Measurements from ENCODE around the gene HGS.

The HGS gene

GRCh38 chr17:81686614-81687013 is 2.8 kb downstream of the HGS start:
- DNase-seq (ENCODE audit: low read depth): no peak

- DNase-seq (ENCODE audit: low read depth): no peak
These were observed 4.1 kb downstream of the HGS start for GRCh38 chr17:81687770-81688541.

GRCh38 chr17:81688616-81689015 is 4.8 kb downstream of the HGS start:
- no peak for DNase-seq (ENCODE audit: low read depth)

- no peak for DNase-seq (ENCODE audit: low read depth)
These were observed 6.3 kb downstream of the HGS start for GRCh38 chr17:81690066-81690465.

GRCh38 chr17:81690549-81690948 is 6.7 kb downstream of the HGS start:
- no peak for DNase-seq (ENCODE audit: low read depth)

- no peak for DNase-seq (ENCODE audit: low read depth)
These were observed 7.4 kb downstream of the HGS start for GRCh38 chr17:81691196-81691595.

- no peak for DNase-seq (ENCODE audit: low read depth)
These were observed 7.8 kb downstream of the HGS start for GRCh38 chr17:81691608-81692007.

- no peak for DNase-seq (ENCODE audit: low read depth)
These were observed 9.8 kb downstream of the HGS start for GRCh38 chr17:81693509-81694210.

- no peak for DNase-seq (ENCODE audit: low read depth)
These were observed 11.0 kb downstream of the HGS start for GRCh38 chr17:81694810-81695209.

- no peak for DNase-seq (ENCODE audit: low read depth)
These were observed 11.4 kb downstream of the HGS start for GRCh38 chr17:81695211-81695610.

GRCh38 chr17:81695801-81696200 is 12.0 kb downstream of the HGS start:
- DNase-seq (ENCODE audit: low read depth): no peak

- DNase-seq (ENCODE audit: low read depth): no peak
These were observed 12.6 kb downstream of the HGS start for GRCh38 chr17:81696218-81696941.

- DNase-seq (ENCODE audit: low read depth): no peak
These were observed 13.6 kb downstream of the HGS start for GRCh38 chr17:81697261-81698044.

- DNase-seq (ENCODE audit: low read depth): no peak
These were observed 16.8 kb downstream of the HGS start for GRCh38 chr17:81700353-81701287.

- DNase-seq (ENCODE audit: low read depth): no peak
These were observed 17.7 kb downstream of the HGS start for GRCh38 chr17:81701288-81702071.

- DNase-seq (ENCODE audit: low read depth): peak; percentile 78
These were observed 19.3 kb downstream of the HGS start, which contains the start of gene MRPL12 for GRCh38 chr17:81702934-81703746. Gene MRPL12, plus strand, starts transcription at chr17:81703367. Its CDS starts 135 bp downstream, at chr17:81703502.

GRCh38 chr17:81703747-81704654 is 20.2 kb downstream of the HGS start:
- no peak for DNase-seq (ENCODE audit: low read depth)

Data from activated T-helper 1 cell treated with Interleukin-2 at 50 U/mL for 16 hours (primary cell).